Left lung (tissue), 10 donors: ENCODE measurements around the gene ARL16. TPM values are rescaled to one million over a fixed set of nuclear protein-coding genes. Genes with fewer than 3 reads are reported as not detected.

ENCODE experiments used
- ATAC-seq: fragments of 200-7000 bp; cut with Tn5 transposase; one replicate; pipeline ENCODE4 v1.9.1; 2020; ENCODE audit warnings: moderate library complexity
- DNase-seq, 4 donors: peaks; one replicate each; pipeline ENCODE4 v3.0.0-alpha.2; 2013 to 2020
- H3K27ac ChIP-seq, 2 donors: fragments of 200-600 bp; sonication (generic) in 1 of 2; one replicate each; pipeline versions ENCODE4 v1.5.0 to v1.8.0; 2020 to 2021
- H3K27me3 ChIP-seq, 2 donors: fragments of 200-600 bp; sonication (generic) in 1 of 2; one replicate each; pipeline versions ENCODE4 v1.5.0 to v1.8.0; 2020 to 2021
- H3K36me3 ChIP-seq, 2 donors: fragments of 200-600 bp; sonication (generic) in 1 of 2; one replicate each; pipeline versions ENCODE4 v1.5.0 to v1.8.0; 2020 to 2021
- H3K4me1 ChIP-seq, 2 donors: fragments of 200-600 bp; one replicate each; pipeline ENCODE4 v1.8.0; 2021
- H3K4me3 ChIP-seq, 2 donors: fragments of 200-600 bp; sonication (generic) in 1 of 2; one replicate each; pipeline versions ENCODE4 v1.5.0 to v1.8.0; 2020 to 2021; ENCODE audit warnings: mild to moderate bottlenecking in 1 of 2
- H3K9me3 ChIP-seq, 2 donors: fragments of 200-600 bp; sonication (generic) in 1 of 2; one replicate each; pipeline versions ENCODE4 v1.5.0 to v1.8.0; 2020 to 2021
- intact Hi-C, 2 donors: fragments of 100-400 bp; cut with DNase I; formaldehyde crosslinking; loops; one replicate each; pipeline versions ENCODE4 v1.11.2 to v1.14.2; 2022
- polyA plus RNA-seq, 6 donors: library from polyadenylated mRNA; unstranded; fragments of 120-200 nt; gene quantifications; one replicate each; pipeline ENCODE4 v1.2.1, GENCODE V29; 2013; ENCODE audit not compliant: insufficient read length in 6 of 6
- total RNA-seq, 2 donors: library from RNA; stranded (reverse); fragmentation: NEBNext Ultra II Directional; extraction: Animal tissue kit (Norgen Biotek cat#: 25700); gene quantifications; one replicate each; pipeline ENCODE4 v1.2.1, GENCODE V29; 2021
- TF ChIP-seq, protein P1 (sequence below), 2 donors: fragments of 200-600 bp; sonication (generic) in 1 of 2; IDR thresholded peaks; one replicate each; pipeline versions ENCODE4 v1.5.0 to v1.8.0; 2021; ENCODE audit warnings: antibody characterized with exemption in 2 of 2
- donor health status: DM: no; HTN: yes; CAD: no.
- donor health status: DM: no; HTN: no; CAD: no.

ARL16 gene
- total and polyA plus RNA-seq, 8 donors, result 22.5 to 48.1 (median 41.9) TPM

DNA sequence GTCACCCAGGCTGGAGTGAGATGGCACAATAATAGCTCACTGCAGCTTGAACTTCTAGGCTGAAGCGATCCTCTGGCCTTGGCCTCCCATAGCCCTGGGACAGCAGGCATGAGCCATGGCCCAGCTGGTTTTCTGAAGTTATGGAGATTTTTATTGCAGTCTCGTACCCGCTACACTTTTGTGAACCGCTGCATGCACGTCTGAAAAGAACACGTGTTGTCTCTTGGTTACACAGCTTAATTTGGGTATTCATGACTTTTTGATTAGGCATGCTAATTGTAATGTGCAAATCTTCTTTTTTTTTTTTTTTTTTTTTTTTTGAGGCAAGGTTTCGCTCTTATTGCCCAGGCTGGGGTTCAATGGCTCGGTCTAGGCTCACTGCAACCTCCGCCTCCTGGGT, 41.8 kb upstream of the ARL16 start:
- H3K27me3 ChIP-seq, result peaks cover 0 to 40% of the 10 kb centered on the region in 2 donors
- peaks cover 7 to 23% of the 10 kb centered on the region in 2 donors for H3K4me1 ChIP-seq
- no peak overlapping the region for H3K4me3 ChIP-seq
- TF ChIP-seq, protein P1, sequence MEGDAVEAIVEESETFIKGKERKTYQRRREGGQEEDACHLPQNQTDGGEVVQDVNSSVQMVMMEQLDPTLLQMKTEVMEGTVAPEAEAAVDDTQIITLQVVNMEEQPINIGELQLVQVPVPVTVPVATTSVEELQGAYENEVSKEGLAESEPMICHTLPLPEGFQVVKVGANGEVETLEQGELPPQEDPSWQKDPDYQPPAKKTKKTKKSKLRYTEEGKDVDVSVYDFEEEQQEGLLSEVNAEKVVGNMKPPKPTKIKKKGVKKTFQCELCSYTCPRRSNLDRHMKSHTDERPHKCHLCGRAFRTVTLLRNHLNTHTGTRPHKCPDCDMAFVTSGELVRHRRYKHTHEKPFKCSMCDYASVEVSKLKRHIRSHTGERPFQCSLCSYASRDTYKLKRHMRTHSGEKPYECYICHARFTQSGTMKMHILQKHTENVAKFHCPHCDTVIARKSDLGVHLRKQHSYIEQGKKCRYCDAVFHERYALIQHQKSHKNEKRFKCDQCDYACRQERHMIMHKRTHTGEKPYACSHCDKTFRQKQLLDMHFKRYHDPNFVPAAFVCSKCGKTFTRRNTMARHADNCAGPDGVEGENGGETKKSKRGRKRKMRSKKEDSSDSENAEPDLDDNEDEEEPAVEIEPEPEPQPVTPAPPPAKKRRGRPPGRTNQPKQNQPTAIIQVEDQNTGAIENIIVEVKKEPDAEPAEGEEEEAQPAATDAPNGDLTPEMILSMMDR (IDR thresholded peaks at IDR 0.05), result no peak
- ATAC-seq (no peak), DNase-seq (no peak)
- no peaks in the 10 kb centered on the region for H3K9me3 ChIP-seq
- no peaks in the 10 kb centered on the region for H3K36me3 ChIP-seq
- intact Hi-C loops, result no loop called here
- H3K27ac ChIP-seq, result no peak overlapping the region

DNA sequence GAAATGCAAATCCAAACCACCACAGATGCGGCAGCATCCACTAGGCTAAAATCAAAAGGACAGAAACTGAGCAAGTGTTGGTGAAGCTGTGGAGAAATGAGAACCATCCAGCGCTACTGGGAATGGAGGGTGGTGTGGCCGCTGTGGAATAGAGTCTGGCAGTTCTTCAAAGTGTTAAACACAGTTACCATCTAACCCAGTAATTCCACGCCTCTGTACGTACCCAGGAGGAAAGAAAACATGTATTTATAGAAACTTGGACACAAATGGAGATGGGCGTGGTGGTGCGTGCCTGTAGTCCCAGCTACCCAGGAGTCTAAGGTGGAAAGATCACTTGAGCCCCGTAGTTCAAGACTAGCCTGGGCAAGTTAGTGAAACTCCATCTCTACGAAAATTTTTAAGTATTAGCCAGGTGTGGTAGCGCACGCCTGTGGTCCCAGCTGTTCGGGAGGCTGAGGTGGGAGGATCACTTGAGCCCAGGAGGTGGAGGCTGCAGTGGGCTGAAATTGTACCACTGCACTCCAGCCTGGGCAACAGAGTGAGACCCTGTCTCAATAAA, 40.1 kb upstream of the ARL16 start:
- TF ChIP-seq, protein P1 (IDR thresholded peaks at IDR 0.05), result no peak

DNA sequence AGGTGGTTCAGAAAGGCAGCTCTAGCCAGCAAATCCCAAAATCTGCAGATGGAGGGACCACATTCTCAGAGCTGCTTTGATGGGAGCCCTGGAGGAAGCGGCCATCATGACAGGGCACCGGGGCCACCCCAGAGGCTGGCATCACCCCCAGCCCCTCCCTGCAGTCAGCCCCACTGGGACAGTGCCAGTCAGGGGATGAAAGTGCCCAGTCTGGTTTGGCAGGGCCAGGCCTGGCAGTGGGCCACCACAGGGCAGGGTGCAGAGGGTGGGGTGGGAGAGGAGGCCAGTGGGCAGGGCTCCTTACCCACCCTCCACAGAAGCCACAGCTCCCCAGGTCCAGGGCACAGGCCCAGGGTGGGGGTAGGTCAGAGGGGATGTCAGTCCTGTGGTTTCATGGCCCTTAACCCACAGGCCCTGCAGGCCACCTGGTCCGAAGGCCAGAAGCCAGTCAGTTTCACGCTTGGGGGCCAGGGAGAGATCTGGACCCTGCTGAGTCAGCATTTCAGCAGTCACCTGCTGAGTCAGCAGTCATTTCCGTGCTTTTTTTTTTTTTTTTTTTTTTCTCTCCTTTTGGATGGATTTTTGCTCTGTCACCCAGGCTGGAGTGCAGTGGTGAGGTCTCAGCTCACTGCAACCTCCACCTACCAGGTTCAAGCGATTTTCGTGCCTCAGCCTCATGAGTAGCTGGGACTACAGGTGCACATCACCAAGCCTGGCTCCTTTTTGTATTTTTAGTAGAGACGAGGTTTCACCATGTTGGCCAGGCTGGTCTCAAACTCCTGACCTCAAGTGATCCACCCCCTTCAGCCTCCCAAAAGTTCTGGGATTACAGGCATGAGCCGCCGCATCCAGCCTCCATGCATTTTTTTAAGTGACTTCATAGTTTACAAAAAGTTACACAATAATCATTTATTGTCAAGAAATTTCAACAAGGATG, 38.9 kb upstream of the ARL16 start:
- H3K9me3 ChIP-seq, result no peaks in the 10 kb centered on the region
- H3K27ac ChIP-seq, result peak overlapping the region in 1 of 2 donors; percentile 18
- peaks cover 0 to 20% of the 10 kb centered on the region in 2 donors for H3K27me3 ChIP-seq
- H3K4me1 ChIP-seq, result peaks cover 7 to 23% of the 10 kb centered on the region in 2 donors
- peaks cover 0 to 24% of the 10 kb centered on the region in 2 donors for H3K36me3 ChIP-seq
- DNase-seq (peak in 3 of 4 donors; percentile 72 to 86 (median 78)), ATAC-seq (peak; percentile 90)
- TF ChIP-seq, protein P1 (IDR thresholded peaks at IDR 0.05), result no peak
- H3K4me3 ChIP-seq, result no peak overlapping the region
- intact Hi-C loops, result no loop called here

More for the DNA sequence above, 40.1 kb upstream of the ARL16 start:
- Histone ChIP-seq H3K36me3 (peaks cover 0 to 12% of the 10 kb centered on the region in 2 donors), H3K27ac (no peak overlapping the region), H3K27me3 (peaks cover 0 to 23% of the 10 kb centered on the region in 2 donors), H3K9me3 (no peaks in the 10 kb centered on the region), H3K4me1 (peaks cover 7 to 23% of the 10 kb centered on the region in 2 donors), H3K4me3 (no peak overlapping the region)
- ATAC-seq (peak; percentile 6), DNase-seq (no peak)
- intact Hi-C loops, result no loop called here

DNA sequence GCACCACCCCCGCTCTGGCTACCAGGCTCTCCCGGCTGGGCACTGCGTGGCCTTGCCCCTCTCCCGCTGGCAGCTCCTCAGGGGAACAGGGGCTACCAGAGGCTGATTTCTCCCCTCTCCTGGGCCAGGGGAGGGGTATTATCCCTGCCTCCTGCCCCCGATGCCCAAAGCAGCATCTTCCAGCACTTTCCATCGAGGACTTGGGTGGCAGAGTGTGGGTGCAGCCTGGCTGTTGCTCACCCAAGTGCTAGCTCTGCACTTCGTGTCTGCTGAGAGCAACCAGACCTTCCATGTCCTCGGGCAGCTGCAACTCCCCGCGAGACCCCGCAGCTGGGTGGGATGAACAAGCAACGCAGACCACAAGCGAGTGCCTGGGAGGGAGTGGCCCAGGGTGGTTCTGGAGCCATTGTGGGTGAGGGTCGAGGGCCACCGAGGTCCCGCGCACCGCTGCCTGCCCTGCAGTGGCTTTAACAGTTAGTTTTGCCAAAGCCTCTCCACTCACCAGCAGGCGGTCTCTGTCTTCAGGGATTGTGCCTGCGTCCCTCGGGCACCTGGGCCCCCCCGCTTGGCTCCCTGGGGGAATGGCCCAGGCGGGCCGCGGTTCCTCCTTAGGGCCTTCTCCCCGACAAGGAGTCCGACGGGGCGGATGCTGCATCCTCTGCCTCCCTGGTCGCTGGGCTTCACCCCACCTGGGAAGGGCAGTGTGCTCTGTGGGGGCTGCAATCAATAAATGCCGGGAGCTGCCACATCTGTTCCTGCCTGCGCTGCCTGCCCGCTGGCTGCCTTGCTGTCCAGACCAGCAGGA, 36.9 kb upstream of the ARL16 start:
- intact Hi-C loops, result no loop called here
- Histone ChIP-seq H3K27me3 (peaks cover 0 to 20% of the 10 kb centered on the region in 2 donors), H3K4me1 (peaks cover 7 to 23% of the 10 kb centered on the region in 2 donors), H3K27ac (no peak overlapping the region), H3K4me3 (no peak overlapping the region), H3K9me3 (no peaks in the 10 kb centered on the region), H3K36me3 (peaks cover 0 to 28% of the 10 kb centered on the region in 2 donors)
- ATAC-seq (no peak), DNase-seq (no peak)
- TF ChIP-seq, protein P1 (IDR thresholded peaks at IDR 0.05), result no peak
